ENCODE results near the gene SLMAP. TPM values are rescaled to one million over a fixed set of nuclear protein-coding genes. Genes with fewer than 3 reads are reported as not detected.
A peak's percentile ranks its signal among the peaks of the same experiment; 100 is the strongest.

SLMAP gene
- total and polyA plus RNA-seq, 2 of the 4 experiments (the other 2 are of a cell fraction): 15.5 to 26.5 TPM

DNA sequence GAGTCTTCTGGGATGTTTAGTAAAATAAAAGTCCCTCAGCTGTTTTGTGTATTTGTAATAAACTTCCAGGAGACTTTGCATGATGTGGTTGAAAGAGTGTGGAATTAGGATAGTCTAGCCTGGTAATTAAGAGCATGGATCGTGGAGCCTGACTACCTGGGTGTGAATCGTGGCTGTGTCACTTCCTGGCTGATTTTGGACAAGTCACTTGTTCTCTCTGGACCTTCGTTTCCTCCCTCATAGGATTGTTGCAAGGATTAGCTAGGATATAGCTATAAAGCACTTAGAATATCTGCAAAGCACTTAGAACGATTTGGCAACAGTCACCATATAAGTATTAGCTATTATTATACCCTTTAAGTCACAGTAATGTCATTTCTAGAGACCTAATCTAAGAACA is 40.2 kb downstream of the SLMAP start:
- Histone ChIP-seq H2AK5ac (ENCODE audit: low read depth, low read length) (no peak overlapping the region; the same call in 1 of the 2 replicates), H3K18ac (ENCODE audit: low read depth, low read length) (no peak overlapping the region; the same call in 1 of the 2 replicates), H4K91ac (ENCODE audit: insufficient read depth, low read depth, low read length) (no peak overlapping the region), H3K4me3 (ENCODE audit: insufficient read depth, low read depth, low read length) (no peak overlapping the region), H2AFZ (replicated peaks; ENCODE audit: low read length, poor library complexity) (no peak overlapping the region), H4K5ac (ENCODE audit: low read depth, low read length) (no peak overlapping the region), H2BK15ac (ENCODE audit: low read depth, low read length) (no peak overlapping the region), H3K23ac (ENCODE audit: low read depth, low read length) (peak overlapping the region; percentile 30), H3K4me1 (ENCODE audit: control insufficient read depth, insufficient read depth, low read length) (peaks cover 4% of the 10 kb centered on the region), H3K9me3 (ENCODE audit: control insufficient read depth, insufficient read depth, low read length) (no peaks in the 10 kb centered on the region), H3K9ac (ENCODE audit: low read depth, low read length) (no peak overlapping the region), H3K27ac (ENCODE audit: insufficient read depth, low read length) (no peak overlapping the region), H3K27me3 (ENCODE audit: control insufficient read depth, insufficient read depth, low read length) (no peaks in the 10 kb centered on the region), H2BK120ac (ENCODE audit: low read depth, low read length) (no peak overlapping the region), H3K4me2 (ENCODE audit: low read depth, low read length) (peak overlapping the region; percentile 6; the same call in 1 of the 2 replicates), H3K79me1 (ENCODE audit: low read depth in 1 of 2, low read length in 2 of 2) (peaks cover 25 to 55% of the 10 kb centered on the region in 2 experiments), H2BK5ac (ENCODE audit: low read depth, low read length, poor library complexity, severe bottlenecking) (no peak overlapping the region), H3K56ac (ENCODE audit: extremely low read depth, insufficient read depth, low read length) (no peak overlapping the region), H2BK20ac (ENCODE audit: low read depth, low read length) (no peak overlapping the region), H2AK9ac (replicated peaks; ENCODE audit: low read depth, low read length, poor library complexity) (no peak overlapping the region), H3K36me3 (ENCODE audit: control insufficient read depth, insufficient read depth, low read length) (no peaks in the 10 kb centered on the region), H4K20me1 (ENCODE audit: insufficient read depth, low read length) (peaks cover 17% of the 10 kb centered on the region; the same call in 1 of the 2 replicates), H4K8ac (ENCODE audit: low read depth in 2 of 2, low read length in 2 of 2) (peak overlapping the region in 1 of 2 experiments; percentile 2; a peak in 1 of 4 replicates), H3K14ac (replicated peaks; ENCODE audit: low read depth, low read length) (0 out of 2 replicates have a peak overlapping the region, but pooled peaks have one; percentile 47), H3K9me1 (ENCODE audit: insufficient read depth, low read length) (peaks cover 6% of the 10 kb centered on the region), H3K4ac (ENCODE audit: low read depth, low read length) (no peak overlapping the region)
- no TSS peak for BruUV-seq (replicated peaks)
- ChIA-PET POLR2A (ENCODE audit: unreplicated experiment) (no interaction called here), CTCF (interaction anchor here (0.7 kb wide), 1 partner anchor 277 kb away, joined by 3 read pairs; no protein-coding TSS in a partner anchor)
- dilution Hi-C loops (cut with HindIII; ENCODE audit: low sequenced_read_pairs, unreplicated experiment): no loop called here
- ATAC-seq (ENCODE audit: low read depth): no peak; the same call in 1 of the 2 replicates
- intact Hi-C loops (cut with micrococcal nuclease): no loop called here
- in situ Hi-C loops (cut with MboI; ENCODE audit: low sequenced_read_pairs): no loop called here
- peak; percentile 19 for DNase-seq
- TF ChIP-seq BHLHE40 (IDR thresholded peaks at IDR 0.05; ENCODE audit: low read depth, low read length): 0 out of 2 replicates have a peak, but pooled peaks have one; percentile 6
- TF ChIP-seq SMC3 (IDR thresholded peaks at IDR 0.05; ENCODE audit: low read depth, low read length): no peak
- no CpG with 5 or more reads among the region's 4 CpGs for WGBS, 2 experiments (ENCODE audit: extremely low coverage in 2 of 2, insufficient read length in 1 of 2)
